H1 (cell line): Measurements from ENCODE around the gene DDX11. TPM values are rescaled to one million over a fixed set of nuclear protein-coding genes. Genes with fewer than 3 reads are reported as not detected.

Experiments
- CTCF ChIA-PET: fragments of 300-600 bp; sonication (Branson Sonifier 250); formaldehyde crosslinking; loops from one replicate; lab custom pipeline; 2021; ENCODE audit not compliant: partially characterized antibody; lab: Charles Lee
- POLR2A ChIA-PET: fragments of 300-600 bp; sonication (Branson Sonifier 250); formaldehyde crosslinking; loops from one replicate; lab custom pipeline; 2021; ENCODE audit warnings: inconsistent platforms; ENCODE audit not compliant: partially characterized antibody; lab: Charles Lee
- DNase-seq, 2 experiments: peaks; one replicate each; pipeline versions ENCODE4 v3.0.0 to v3.0.0-alpha.2; 2010 to 2022; ENCODE audit warnings: low spot score in 2 of 2, low read depth in 1 of 2, mixed read lengths in 1 of 2
- FAIRE-seq: peaks from 2 replicates; lab custom pipeline; 2011; peaks lifted over from hg19 to GRCh38; lab: Jason Lieb, UNC
- H2AFZ ChIP-seq: 2 replicates; pipeline ENCODE4 v1.8.1; 2012; ENCODE audit warnings: low read length, inconsistent platforms
- H2AK5ac ChIP-seq: 2 replicates; pipeline ENCODE4 v1.6.1; 2013; ENCODE audit warnings: low read depth, low read length
- H2BK120ac ChIP-seq: replicated peaks from 2 replicates; pipeline ENCODE3; 2013; ENCODE audit warnings: low read depth, low read length, inconsistent platforms
- H2BK12ac ChIP-seq: 2 replicates; pipeline ENCODE4 v1.6.1; 2013; ENCODE audit warnings: low read depth, low read length
- H2BK15ac ChIP-seq: 2 replicates; pipeline ENCODE4 v1.6.1; 2013; ENCODE audit warnings: low read length
- H2BK20ac ChIP-seq: 2 replicates; pipeline ENCODE4 v1.6.1; 2013; ENCODE audit warnings: low read length
- H2BK5ac ChIP-seq: 2 replicates; pipeline ENCODE4 v1.6.1; 2013; ENCODE audit warnings: low read depth, low read length
- H3K14ac ChIP-seq: 2 replicates; pipeline ENCODE4 v1.6.1; 2013; ENCODE audit warnings: inconsistent platforms; ENCODE audit not compliant: insufficient read length
- H3K18ac ChIP-seq: 2 replicates; pipeline ENCODE4 v1.6.1; 2013; ENCODE audit warnings: low read length; ENCODE audit errors: extremely low read depth
- H3K23ac ChIP-seq: 2 replicates; pipeline ENCODE4 v1.6.1; 2013; ENCODE audit warnings: inconsistent platforms; ENCODE audit not compliant: insufficient read length
- H3K23me2 ChIP-seq: 2 replicates; pipeline ENCODE4 v1.6.1; 2013; ENCODE audit warnings: low read depth, low read length
- H3K27ac ChIP-seq: 2 replicates; pipeline ENCODE4 v1.6.1; 2011; ENCODE audit warnings: low read depth, low read length, inconsistent platforms
- H3K27me3 ChIP-seq, 4 experiments: replicated peaks in 1 of 4; 1 replicate in 1 of 4; 2 replicates in 3 of 4; pipeline versions ENCODE4 v1.6.1 to v1.8.1; 2011 to 2013; ENCODE audit warnings: low read length in 3 of 4, mild to moderate bottlenecking in 3 of 4, inconsistent platforms in 2 of 4, mixed read lengths in 2 of 4, moderate library complexity in 1 of 4; ENCODE audit not compliant: control insufficient read depth in 3 of 4, insufficient read depth in 3 of 4; ENCODE audit errors: extremely low read depth in 1 of 4
- H3K36me3 ChIP-seq, 4 experiments: 2 replicates each; pipeline versions ENCODE4 v1.6.1 to v1.8.1; 2011 to 2013; ENCODE audit warnings: mild to moderate bottlenecking in 4 of 4, low read length in 3 of 4, moderate library complexity in 2 of 4, control low read depth in 1 of 4, inconsistent platforms in 1 of 4; ENCODE audit not compliant: insufficient read depth in 4 of 4, control insufficient read depth in 2 of 4
- H3K4ac ChIP-seq: replicated peaks from 2 replicates; pipeline ENCODE3; 2013; ENCODE audit warnings: low read length, low read depth, mixed read lengths, inconsistent platforms; ENCODE audit not compliant: insufficient read length
- H3K4me1 ChIP-seq, 4 experiments: replicated peaks in 1 of 4; 1 replicate in 1 of 4; 2 replicates in 3 of 4; pipeline versions ENCODE4 v1.6.1 to v1.8.1; 2011 to 2013; ENCODE audit warnings: low read length in 3 of 4, inconsistent platforms in 2 of 4, mixed read lengths in 1 of 4; ENCODE audit not compliant: insufficient read depth in 4 of 4, control insufficient read depth in 3 of 4
- H3K4me2 ChIP-seq, 2 experiments: 2 replicates each; pipeline versions ENCODE4 v1.6.1 to v1.8.1; 2011 to 2013; ENCODE audit warnings: low read depth in 2 of 2, low read length in 2 of 2, control low read depth in 1 of 2, inconsistent platforms in 1 of 2, mild to moderate bottlenecking in 1 of 2; ENCODE audit not compliant: insufficient read depth in 1 of 2
- H3K4me3 ChIP-seq, 4 experiments: fragments of 200-600, 300-600 bp in 1 of 4; sonication (generic), shearing (Covaris generic), sonication (Bioruptor Twin) in 1 of 4; 2 replicates each; pipeline versions ENCODE4 v1.5.1 to v1.8.1; 2011 to 2016; ENCODE audit warnings: low read length in 4 of 4, low read depth in 3 of 4, control low read depth in 2 of 4, inconsistent platforms in 2 of 4, mild to moderate bottlenecking in 2 of 4, mixed read lengths in 1 of 4, moderate library complexity in 1 of 4; ENCODE audit not compliant: insufficient read depth in 2 of 4; ENCODE audit errors: extremely low read depth in 1 of 4
- H3K56ac ChIP-seq: replicated peaks from 2 replicates; pipeline ENCODE3; 2013; ENCODE audit warnings: low read depth, mild to moderate bottlenecking, mixed read lengths, low read length, inconsistent platforms; ENCODE audit not compliant: insufficient read length
- H3K79me1 ChIP-seq: 2 replicates; pipeline ENCODE4 v1.6.1; 2013; ENCODE audit warnings: low read depth, low read length, control low read depth
- H3K79me2 ChIP-seq, 2 experiments: 2 replicates each; pipeline versions ENCODE4 v1.6.1 to v1.8.1; 2012 to 2013; ENCODE audit warnings: low read length in 2 of 2, mild to moderate bottlenecking in 2 of 2, inconsistent platforms in 1 of 2; ENCODE audit not compliant: insufficient read depth in 2 of 2, control insufficient read depth in 1 of 2
- H3K9ac ChIP-seq, 4 experiments: replicated peaks in 1 of 4; 1 replicate in 1 of 4; 2 replicates in 3 of 4; pipeline versions ENCODE4 v1.6.1 to v1.8.1; 2011 to 2013; ENCODE audit warnings: low read depth in 3 of 4, low read length in 3 of 4, control low read depth in 2 of 4, mild to moderate bottlenecking in 2 of 4, moderate library complexity in 2 of 4, inconsistent platforms in 1 of 4; ENCODE audit errors: extremely low read depth in 1 of 4
- H3K9me3 ChIP-seq, 2 experiments: 2 replicates each; pipeline versions ENCODE4 v1.6.1 to v1.8.1; 2012 to 2013; ENCODE audit warnings: mild to moderate bottlenecking in 2 of 2, moderate library complexity in 2 of 2, control low read depth in 1 of 2, inconsistent platforms in 1 of 2, low read depth in 1 of 2, low read length in 1 of 2, mixed read lengths in 1 of 2; ENCODE audit not compliant: insufficient read depth in 2 of 2
- H4K20me1 ChIP-seq, 2 experiments: replicated peaks in 1 of 2; 2 replicates each; pipeline versions ENCODE3 to v1.8.1; 2011 to 2013; ENCODE audit warnings: inconsistent platforms in 2 of 2, low read length in 2 of 2, mild to moderate bottlenecking in 1 of 2; ENCODE audit not compliant: insufficient read depth in 2 of 2, control insufficient read depth in 1 of 2
- H4K5ac ChIP-seq: 2 replicates; pipeline ENCODE4 v1.6.1; 2013; ENCODE audit warnings: low read length, low read depth, mixed read lengths, inconsistent platforms; ENCODE audit not compliant: insufficient read length
- H4K8ac ChIP-seq: 2 replicates; pipeline ENCODE4 v1.8.0; 2013; ENCODE audit warnings: mild to moderate bottlenecking, moderate library complexity, low read length, inconsistent platforms; ENCODE audit not compliant: insufficient read depth; ENCODE audit errors: extremely low read depth
- H4K91ac ChIP-seq: replicated peaks from 2 replicates; pipeline ENCODE3; 2013; ENCODE audit warnings: low read length, mixed read lengths, inconsistent platforms; ENCODE audit not compliant: insufficient read length
- FOSL1 ChIP-seq: IDR thresholded peaks from 2 replicates; pipeline ENCODE4 v1.6.1; 2011; ENCODE audit warnings: mild to moderate bottlenecking, low read depth, low read length, moderate library complexity; ENCODE audit not compliant: insufficient read depth
- JUN ChIP-seq: IDR thresholded peaks from 2 replicates; pipeline ENCODE4 v1.6.1; 2011; ENCODE audit warnings: low read depth, mild to moderate bottlenecking, improper control_type of control experiment, low read length
- NANOG ChIP-seq: IDR thresholded peaks from 2 replicates; pipeline ENCODE4 v1.6.1; 2011; ENCODE audit warnings: low read length, low read depth, mild to moderate bottlenecking, inconsistent platforms; ENCODE audit not compliant: insufficient read depth, poor library complexity, severe bottlenecking
- PHF8 ChIP-seq: fragments of 200-600 bp; sonication (generic); conservative IDR thresholded peaks from 2 replicates; pipeline ENCODE4 v1.7.1; 2012; ENCODE audit warnings: low read depth, mild to moderate bottlenecking, inconsistent platforms, low read length, moderate library complexity
- SAP30 ChIP-seq: fragments of 300-600 bp; sonication (generic); IDR thresholded peaks from 2 replicates; pipeline ENCODE4 v1.7.1; 2012; ENCODE audit warnings: low read length, moderate library complexity, mild to moderate bottlenecking, inconsistent platforms; ENCODE audit not compliant: insufficient read depth, insufficient replicate concordance
- SP2 ChIP-seq: IDR thresholded peaks from 2 replicates; pipeline ENCODE4 v1.6.1; 2012; ENCODE audit warnings: mild to moderate bottlenecking, low read length, inconsistent platforms
- WGBS, 2 experiments: shearing (Covaris generic) in 1 of 2; methylation state at CpG; one replicate each; pipeline versions ENCODE4 v1.1.6 to v1.1.7; 2013 to 2015; ENCODE audit warnings: low lambda C conversion rate in 2 of 2, mixed read lengths in 2 of 2, inconsistent platforms in 1 of 2, low coverage in 1 of 2, missing lambda C conversion rate in 1 of 2; ENCODE audit not compliant: insufficient replicate concordance in 2 of 2, insufficient coverage in 1 of 2, insufficient read length in 1 of 2; ENCODE audit errors: extremely low coverage in 1 of 2, missing lambda C conversion rate in 1 of 2; 5-methylcytosine and 5-hydroxymethylcytosine counted together
- polyA plus RNA-seq, 7 experiments: library from polyadenylated mRNA; depleted of rRNA in 3 of 7; stranded (reverse) in 5 of 7; unstranded in 2 of 7; fragments of >200 nt in 5 of 7; fragments of 200-250 nt in 2 of 7; gene quantifications; 1 replicate in 5 of 7; 2 replicates in 1 of 7; 4 replicates in 1 of 7; pipeline versions ENCODE4 v1.2.1 to v1.2.3, GENCODE V29; 2011 to 2013; ENCODE audit warnings: missing spikeins in 2 of 7, mixed read lengths in 2 of 7
- total RNA-seq: library from RNA; stranded (reverse); fragmentation: NEBNext Ultra II Directional; extraction: Animal tissue kit (Norgen Biotek cat#: 25700); gene quantifications from 2 replicates; pipeline ENCODE4 v1.2.1, GENCODE V29; 2021

The DDX11 gene
- total and polyA plus RNA-seq, 2 of the 8 experiments (the other 6 are each of a cell fraction or from before 2014, with no cell fraction given), result 61.6 to 141 TPM

- Histone ChIP-seq H3K36me3 (peaks cover 0 to 33% (median 21%) of the 10 kb centered on the region in 4 experiments; a peak in 6 of 8 replicates), H3K4me1 (no peaks in the 10 kb centered on the region), H3K79me2 (no peaks in the 10 kb centered on the region), H4K20me1 (no peaks in the 10 kb centered on the region), H4K91ac (no peak overlapping the region), H2BK15ac (no peak overlapping the region)
- no peak for FAIRE-seq
- CTCF ChIA-PET, result no interaction called here
- TF ChIP-seq NANOG (no peak), SAP30 (no peak), FOSL1 (no peak), PHF8 (no peak), JUN (no peak), SP2 (no peak)
- TF ChIP-seq, all 59 proteins: peak for 0
- Histone ChIP-seq H2BK20ac (no peak overlapping the region), H2AK5ac (no peak overlapping the region), H3K4me2 (no peak overlapping the region), H3K23ac (no peak overlapping the region), H3K9me3 (no peaks in the 10 kb centered on the region), H3K27ac (no peak overlapping the region), H3K14ac (no peak overlapping the region), H2BK12ac (no peak overlapping the region), H3K79me1 (no peaks in the 10 kb centered on the region), H3K18ac (no peak overlapping the region), H3K27me3 (no peaks in the 10 kb centered on the region), H2BK120ac (no peak overlapping the region), H3K23me2 (no peaks in the 10 kb centered on the region), H2AFZ (no peak overlapping the region), H3K4me3 (no peak overlapping the region), H3K9ac (no peak overlapping the region; a peak in 1 of 7 replicates), H3K4ac (no peak overlapping the region), H4K5ac (no peak overlapping the region), H4K8ac (no peak overlapping the region), H3K56ac (no peak overlapping the region), H2BK5ac (no peak overlapping the region)
- POLR2A ChIA-PET, result no interaction called here
- 92% methylated on average over 11 of the region's 12 CpGs; no CpG with 5 or more reads in 1 of the 2 experiments for WGBS, 2 experiments
- no peak for DNase-seq
These were observed 15.4 kb downstream of the DDX11 start for GRCh38 chr12:31089072-31089471.
